Neural cell (in vitro differentiated cells): ENCODE results near the gene HOXA1. TPM values are rescaled to one million over a fixed set of nuclear protein-coding genes. Genes with fewer than 3 reads are reported as not detected.
"Not testable (repeated sequence)": the region's sequence is repeated elsewhere in the genome, so short reads cannot be mapped to it uniquely, and the experiment has no call there.

Source experiments
- H2AFZ ChIP-seq: fragments of 200-600, 300-800 bp; sonication (generic), shearing (Covaris generic); 2 replicates; pipeline ENCODE4 v1.6.0; 2014; ENCODE audit warnings: low read depth, mild to moderate bottlenecking, antibody characterized with exemption, low read length, moderate library complexity
- H3F3A ChIP-seq: fragments of 200-600 bp; shearing (Covaris generic); 2 replicates; pipeline ENCODE4 v1.6.1; 2016; ENCODE audit warnings: mild to moderate bottlenecking, moderate library complexity, mixed read lengths, antibody characterized with exemption, low read length; ENCODE audit not compliant: insufficient read depth, poor library complexity, severe bottlenecking
- H3K27ac ChIP-seq: fragments of 200-600, 300-800 bp; sonication (generic), shearing (Covaris generic); 2 replicates; pipeline ENCODE4 v1.5.1; 2014; ENCODE audit warnings: mild to moderate bottlenecking, low read length, moderate library complexity
- H3K27me3 ChIP-seq: fragments of 300-800, 200-600 bp; sonication (generic), shearing (Covaris generic); 2 replicates; pipeline ENCODE4 v1.6.0; 2014; ENCODE audit warnings: mild to moderate bottlenecking, low read depth, low read length, moderate library complexity; ENCODE audit not compliant: insufficient read depth
- H3K36me3 ChIP-seq: fragments of 300-800, 200-600 bp; sonication (generic), shearing (Covaris generic); 2 replicates; pipeline ENCODE4 v1.5.1; 2014; ENCODE audit warnings: mild to moderate bottlenecking, antibody characterized with exemption, low read length, moderate library complexity; ENCODE audit not compliant: insufficient read depth
- H3K4me2 ChIP-seq: fragments of 300-800, 200-600 bp; sonication (generic), shearing (Covaris generic); 2 replicates; pipeline ENCODE4 v1.6.0; 2014; ENCODE audit warnings: mild to moderate bottlenecking, low read length
- H3K4me3 ChIP-seq: fragments of 300-800, 200-600 bp; sonication (generic), shearing (Covaris generic); 2 replicates; pipeline ENCODE4 v1.5.1; 2014; ENCODE audit warnings: mild to moderate bottlenecking, low read length, moderate library complexity
- H3K79me2 ChIP-seq: fragments of 200-600 bp; shearing (Covaris generic); replicated peaks from 2 replicates; pipeline ENCODE4 v1.6.0; 2014; ENCODE audit warnings: mild to moderate bottlenecking, low read length, moderate library complexity; ENCODE audit not compliant: insufficient read depth
- H3K9ac ChIP-seq: fragments of 300-800, 200-600 bp; sonication (generic), shearing (Covaris generic); 2 replicates; pipeline ENCODE4 v1.6.1; 2016; ENCODE audit warnings: mild to moderate bottlenecking, low read length, mixed read lengths
- H3K9me2 ChIP-seq: fragments of 200-600 bp; shearing (Covaris generic); 2 replicates; pipeline ENCODE4 v1.6.1; 2016; ENCODE audit warnings: mild to moderate bottlenecking, low read length, mixed read lengths; ENCODE audit not compliant: insufficient read depth
- H3K9me3 ChIP-seq: fragments of 200-600, 300-800 bp; sonication (generic), shearing (Covaris generic); 2 replicates; pipeline ENCODE4 v1.6.1; 2016; ENCODE audit warnings: mild to moderate bottlenecking, mixed run types, low read length, moderate library complexity, mixed read lengths
- H4K20me1 ChIP-seq: fragments of 200-600 bp; shearing (Covaris generic); 2 replicates; pipeline ENCODE4 v1.6.1; 2016; ENCODE audit warnings: mild to moderate bottlenecking, mixed run types; ENCODE audit not compliant: insufficient read depth
- EP300 ChIP-seq: fragments of 450-650 bp; conservative IDR thresholded peaks from 2 replicates; pipeline ENCODE4 v1.6.1; 2014; ENCODE audit warnings: antibody characterized with exemption, mild to moderate bottlenecking, moderate library complexity; ENCODE audit not compliant: poor library complexity, severe bottlenecking
- EZH2 ChIP-seq: fragments of 200-600, 300-800 bp; shearing (Covaris generic), sonication (generic); IDR thresholded peaks from 2 replicates; pipeline ENCODE4 v1.6.1; 2014; ENCODE audit warnings: antibody characterized with exemption, low read length, borderline replicate concordance, mild to moderate bottlenecking; ENCODE audit not compliant: insufficient read depth, poor library complexity, severe bottlenecking
- MXI1 ChIP-seq: fragments of 450-650 bp; conservative IDR thresholded peaks from 2 replicates; pipeline ENCODE4 v1.6.1; 2014; ENCODE audit warnings: antibody characterized with exemption, mild to moderate bottlenecking; ENCODE audit not compliant: poor library complexity, severe bottlenecking
- POLR2AphosphoS5 ChIP-seq: IDR thresholded peaks from 2 replicates; pipeline ENCODE4 v1.6.1; 2012
- REST ChIP-seq: IDR thresholded peaks from 2 replicates; pipeline ENCODE4 v1.6.1; 2012; ENCODE audit warnings: borderline replicate concordance
- SMC3 ChIP-seq: fragments of 450-650 bp; conservative IDR thresholded peaks from 2 replicates; pipeline ENCODE4 v1.6.1; 2014; ENCODE audit warnings: antibody characterized with exemption, mild to moderate bottlenecking, moderate library complexity; ENCODE audit not compliant: poor library complexity
- TAF1 ChIP-seq: IDR thresholded peaks from 2 replicates; pipeline ENCODE4 v1.6.1; 2012; ENCODE audit warnings: low read depth
- polyA plus RNA-seq: library from polyadenylated mRNA; depleted of rRNA; stranded (reverse); fragments of >200 nt; gene quantifications from 2 replicates; pipeline ENCODE4 v1.2.3, GENCODE V29; 2014
- small RNA-seq, 3 experiments: library from RNA; depleted of rRNA; stranded (forward); fragments of <200 nt; gene quantifications; one replicate each; pipeline ENCODE3, GENCODE V24; 2012

Gene HOXA1
- polyA plus RNA-seq, 1 donor from 2014 or later, result not detected

- no peak overlapping the region for H2AFZ ChIP-seq
- H3K4me2 ChIP-seq, result no peak overlapping the region
- H3K27ac ChIP-seq, result no peak overlapping the region
- TF ChIP-seq POLR2AphosphoS5 (no peak), SMC3 (no peak), REST (no peak), EP300 (no peak), MXI1 (no peak), TAF1 (no peak), EZH2 (no peak)
- no peak overlapping the region for H3K9ac ChIP-seq
- H3K36me3 ChIP-seq, result no peaks in the 10 kb centered on the region
- H3K4me3 ChIP-seq, result no peak overlapping the region
- no peaks in the 10 kb centered on the region for H3K79me2 ChIP-seq
- no peaks in the 10 kb centered on the region for H3F3A ChIP-seq
- H3K9me2 ChIP-seq, result no peaks in the 10 kb centered on the region
- H3K9me3 ChIP-seq, result no peaks in the 10 kb centered on the region
- H3K27me3 ChIP-seq, result no peaks in the 10 kb centered on the region
- no peaks in the 10 kb centered on the region for H4K20me1 ChIP-seq
Measured at GRCh38 chr7:27046854-27047549, 48.8 kb downstream of the HOXA1 start.

GRCh38 chr7:27045972-27046371 is 49.8 kb downstream of the HOXA1 start:
- H3K9me2 ChIP-seq, H3K36me3 ChIP-seq, H3K9me3 ChIP-seq, H3K79me2 ChIP-seq, H3K27ac ChIP-seq, H3K27me3 ChIP-seq, H2AFZ ChIP-seq, H3K4me2 ChIP-seq, H4K20me1 ChIP-seq, H3K4me3 ChIP-seq, H3K9ac ChIP-seq, H3F3A ChIP-seq: not testable (repeated sequence)

- H3K9me3 ChIP-seq, H3K4me3 ChIP-seq, H2AFZ ChIP-seq, H3K9me2 ChIP-seq, H3K9ac ChIP-seq, H4K20me1 ChIP-seq, H3F3A ChIP-seq, H3K79me2 ChIP-seq, H3K27ac ChIP-seq, H3K4me2 ChIP-seq, H3K36me3 ChIP-seq, H3K27me3 ChIP-seq: not testable (repeated sequence)
Measured at GRCh38 chr7:27045066-27045465, 50.7 kb downstream of the HOXA1 start.

Small RNAs within 50 kb of the gene (small RNA-seq; reads per million reads assigned to genes)
- 0 reads per million in 3 experiments for gene RF01977

Other genes with a start within 250 kb of the HOXA1 start
- 3.6 and 3.7 TPM in 2 replicates for gene SKAP2, start 231.4 kb downstream of the HOXA1 start, polyA plus RNA-seq
- gene HOXA2, start 6.7 kb upstream of the HOXA1 start, polyA plus RNA-seq, result not detected in 2 replicates
- not detected in 2 replicates for gene HOXA4, start 34.8 kb upstream of the HOXA1 start, polyA plus RNA-seq
- gene HOXA5, start 47.7 kb upstream of the HOXA1 start, polyA plus RNA-seq, result not detected in 2 replicates
- not detected in 2 replicates for gene HOXA6, start 51.8 kb upstream of the HOXA1 start, polyA plus RNA-seq
- gene HOXA3, start 56.6 kb upstream of the HOXA1 start, polyA plus RNA-seq, result not detected in 2 replicates
- gene HOXA7, start 60.7 kb upstream of the HOXA1 start, polyA plus RNA-seq, result not detected in 2 replicates
- gene HOXA9, start 69.5 kb upstream of the HOXA1 start, polyA plus RNA-seq, result not detected in 2 replicates
- not detected in 2 replicates for gene HOXA10, start 78.3 kb upstream of the HOXA1 start, polyA plus RNA-seq
- not detected in 2 replicates for gene HOXA11, start 89.2 kb upstream of the HOXA1 start, polyA plus RNA-seq
- not detected in 2 replicates for gene HOXA13, start 104.1 kb upstream of the HOXA1 start, polyA plus RNA-seq
- not detected in 2 replicates for gene EVX1, start 146.8 kb upstream of the HOXA1 start, polyA plus RNA-seq